Left lung (tissue), 10 donors: Measurements from ENCODE around the gene NBAS. TPM values are rescaled to one million over a fixed set of nuclear protein-coding genes. Genes with fewer than 3 reads are reported as not detected.

Source experiments
- ATAC-seq: fragments of 200-7000 bp; cut with Tn5 transposase; one replicate; pipeline ENCODE4 v1.9.1; 2020; ENCODE audit warnings: moderate library complexity
- DNase-seq, 4 donors: peaks; one replicate each; pipeline ENCODE4 v3.0.0-alpha.2; 2013 to 2020
- H3K27ac ChIP-seq, 2 donors: fragments of 200-600 bp; sonication (generic) in 1 of 2; one replicate each; pipeline versions ENCODE4 v1.5.0 to v1.8.0; 2020 to 2021
- H3K27me3 ChIP-seq, 2 donors: fragments of 200-600 bp; sonication (generic) in 1 of 2; one replicate each; pipeline versions ENCODE4 v1.5.0 to v1.8.0; 2020 to 2021
- H3K36me3 ChIP-seq, 2 donors: fragments of 200-600 bp; sonication (generic) in 1 of 2; one replicate each; pipeline versions ENCODE4 v1.5.0 to v1.8.0; 2020 to 2021
- H3K4me1 ChIP-seq, 2 donors: fragments of 200-600 bp; one replicate each; pipeline ENCODE4 v1.8.0; 2021
- H3K4me3 ChIP-seq, 2 donors: fragments of 200-600 bp; sonication (generic) in 1 of 2; one replicate each; pipeline versions ENCODE4 v1.5.0 to v1.8.0; 2020 to 2021; ENCODE audit warnings: mild to moderate bottlenecking in 1 of 2
- H3K9me3 ChIP-seq, 2 donors: fragments of 200-600 bp; sonication (generic) in 1 of 2; one replicate each; pipeline versions ENCODE4 v1.5.0 to v1.8.0; 2020 to 2021
- CTCF ChIP-seq, 2 donors: fragments of 200-600 bp; sonication (generic) in 1 of 2; IDR thresholded peaks; one replicate each; pipeline versions ENCODE4 v1.5.0 to v1.8.0; 2021; ENCODE audit warnings: antibody characterized with exemption in 2 of 2
- intact Hi-C, 2 donors: fragments of 100-400 bp; cut with DNase I; formaldehyde crosslinking; loops; one replicate each; pipeline versions ENCODE4 v1.11.2 to v1.14.2; 2022
- polyA plus RNA-seq, 6 donors: library from polyadenylated mRNA; unstranded; fragments of 120-200 nt; gene quantifications; one replicate each; pipeline ENCODE4 v1.2.1, GENCODE V29; 2013; ENCODE audit not compliant: insufficient read length in 6 of 6
- total RNA-seq, 2 donors: library from RNA; stranded (reverse); fragmentation: NEBNext Ultra II Directional; extraction: Animal tissue kit (Norgen Biotek cat#: 25700); gene quantifications; one replicate each; pipeline ENCODE4 v1.2.1, GENCODE V29; 2021
- donor health status: DM: no; HTN: yes; CAD: no.
- donor health status: DM: no; HTN: no; CAD: no.

The NBAS gene
- total and polyA plus RNA-seq, 8 donors, result 36.6 to 57.4 (median 46.3) TPM

- Histone ChIP-seq H3K4me3 (peak overlapping the region; percentile 62 to 75), H3K36me3 (peaks cover 0 to 5% of the 10 kb centered on the region in 2 donors), H3K9me3 (no peaks in the 10 kb centered on the region), H3K27ac (peak overlapping the region; percentile 80 to 83), H3K27me3 (no peaks in the 10 kb centered on the region), H3K4me1 (peaks cover 9 to 20% of the 10 kb centered on the region in 2 donors)
- no peak for TF ChIP-seq CTCF (IDR thresholded peaks at IDR 0.05)
- DNase-seq (peak; percentile 19 to 55 (median 28)), ATAC-seq (peak; percentile 65)
- intact Hi-C loops, result no loop called here
These were observed 770 bp downstream of the NBAS start for GRCh38 chr2:15560140-15560987.

- Histone ChIP-seq H3K27me3 (no peaks in the 10 kb centered on the region), H3K4me1 (peaks cover 9 to 20% of the 10 kb centered on the region in 2 donors), H3K9me3 (no peaks in the 10 kb centered on the region), H3K4me3 (peak overlapping the region in 1 of 2 donors; percentile 75), H3K27ac (no peak overlapping the region), H3K36me3 (peaks cover 0 to 5% of the 10 kb centered on the region in 2 donors)
- DNase-seq (no peak), ATAC-seq (no peak)
- intact Hi-C loops, result no loop called here
- no peak for TF ChIP-seq CTCF (IDR thresholded peaks at IDR 0.05)
These were observed 1.6 kb downstream of the NBAS start for GRCh38 chr2:15559379-15560139.

- Histone ChIP-seq H3K36me3 (peaks cover 0 to 10% of the 10 kb centered on the region in 2 donors), H3K4me3 (no peak overlapping the region), H3K4me1 (peaks cover 9 to 20% of the 10 kb centered on the region in 2 donors), H3K27ac (no peak overlapping the region), H3K9me3 (no peaks in the 10 kb centered on the region), H3K27me3 (no peaks in the 10 kb centered on the region)
- no peak for TF ChIP-seq CTCF (IDR thresholded peaks at IDR 0.05)
- ATAC-seq, result no peak
- intact Hi-C loops, result no loop called here
- DNase-seq, result no peak
These were observed 3.2 kb downstream of the NBAS start for GRCh38 chr2:15557887-15558311.

- peaks cover 9 to 20% of the 10 kb centered on the region in 2 donors for H3K4me1 ChIP-seq
- no peak for ATAC-seq
- H3K27ac ChIP-seq, result no peak overlapping the region
These were observed 4.7 kb downstream of the NBAS start for GRCh38 chr2:15556311-15556930.

More at GRCh38 chr2:15556311-15556930, 4.7 kb downstream of the NBAS start:
- no peak for DNase-seq
- no peak overlapping the region for H3K4me3 ChIP-seq
- no peaks in the 10 kb centered on the region for H3K9me3 ChIP-seq
- TF ChIP-seq CTCF (IDR thresholded peaks at IDR 0.05), result no peak
- peaks cover 0 to 21% of the 10 kb centered on the region in 2 donors for H3K36me3 ChIP-seq
- intact Hi-C loops, result no loop called here
- H3K27me3 ChIP-seq, result no peaks in the 10 kb centered on the region
